ENCODE data around the gene CBX5.
"Not testable (repeated sequence)": the region's sequence is repeated elsewhere in the genome, so short reads cannot be mapped to it uniquely, and the experiment has no call there.

The CBX5 gene

GRCh38 chr12:54204316-54204715 is 75.6 kb downstream of the CBX5 start:
- FAIRE-seq (no peak), DNase-seq (ENCODE audit: extremely low spot score, insufficient read length, low read depth) (no peak)

DNA sequence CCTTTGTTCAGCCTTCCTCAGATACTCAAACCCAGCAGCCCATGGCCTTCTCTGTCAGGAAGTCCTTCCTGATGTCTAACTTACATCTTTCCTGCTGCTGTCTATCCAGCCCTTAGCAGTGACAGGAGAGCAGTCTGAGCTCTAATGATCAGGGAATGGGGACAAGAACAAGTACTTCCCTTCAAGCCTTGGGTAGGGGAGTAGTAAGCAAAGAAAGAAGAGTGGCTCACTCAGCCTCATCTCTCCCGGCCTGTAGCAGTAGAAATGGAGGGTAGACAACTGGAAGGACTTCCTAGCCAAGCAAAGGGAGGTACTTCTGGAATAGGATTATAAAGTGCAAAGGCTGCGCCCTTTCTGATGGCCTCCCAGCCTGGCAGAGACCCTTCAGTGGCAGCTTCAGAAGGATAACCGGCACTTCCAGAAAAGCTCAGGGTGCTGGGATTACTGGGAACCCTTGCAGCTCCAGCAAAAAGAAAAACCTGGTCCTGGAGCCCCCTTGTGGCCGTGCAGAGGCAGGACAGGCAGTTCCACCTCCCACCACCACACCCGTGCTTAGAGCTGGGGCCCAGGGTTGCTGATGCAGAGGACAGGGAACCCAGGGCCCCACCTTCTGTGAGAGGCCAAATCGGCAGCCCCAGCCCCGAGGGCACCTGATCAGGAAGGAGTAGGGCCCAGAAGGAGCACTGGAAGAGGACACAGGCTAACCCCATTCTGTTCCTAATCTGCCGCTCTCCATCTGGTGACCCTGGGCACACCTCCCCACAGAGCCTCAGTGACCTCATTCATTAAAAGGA is 78.7 kb downstream of the CBX5 start:
- FAIRE-seq (peak; percentile 33), DNase-seq (ENCODE audit: extremely low spot score, insufficient read length, low read depth) (no peak)

DNA sequence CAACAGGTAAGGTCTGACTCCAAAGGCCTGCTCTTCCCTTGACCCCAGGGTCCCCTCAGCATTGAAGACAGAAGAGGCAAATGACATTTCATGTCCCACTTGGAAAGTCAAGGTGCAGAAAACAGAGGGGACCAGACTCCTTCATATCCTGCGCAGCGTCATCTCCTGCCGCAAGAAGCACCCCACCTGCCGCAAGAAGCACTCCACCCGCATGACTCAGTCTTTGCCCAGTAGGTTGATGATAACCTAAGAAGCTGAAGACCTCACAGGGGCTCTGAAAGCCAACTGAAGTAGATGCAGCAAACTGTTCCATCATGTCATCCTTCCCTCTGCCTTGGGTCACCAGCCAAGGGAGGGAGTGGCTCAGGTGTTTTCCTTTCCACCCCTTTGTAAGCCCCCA is 79.5 kb downstream of the CBX5 start:
- DNase-seq (ENCODE audit: extremely low spot score, insufficient read length, low read depth) = no peak
- no peak for FAIRE-seq

- FAIRE-seq = no peak
Observed at GRCh38 chr12:54199917-54200316, 80.0 kb downstream of the CBX5 start.

GRCh38 chr12:54199034-54199433 is 80.9 kb downstream of the CBX5 start:
- FAIRE-seq = no peak
- no peak for DNase-seq (ENCODE audit: extremely low spot score, insufficient read length, low read depth)

More at GRCh38 chr12:54199917-54200316, 80.0 kb downstream of the CBX5 start:
- DNase-seq (ENCODE audit: extremely low spot score, insufficient read length, low read depth) = no peak

DNA sequence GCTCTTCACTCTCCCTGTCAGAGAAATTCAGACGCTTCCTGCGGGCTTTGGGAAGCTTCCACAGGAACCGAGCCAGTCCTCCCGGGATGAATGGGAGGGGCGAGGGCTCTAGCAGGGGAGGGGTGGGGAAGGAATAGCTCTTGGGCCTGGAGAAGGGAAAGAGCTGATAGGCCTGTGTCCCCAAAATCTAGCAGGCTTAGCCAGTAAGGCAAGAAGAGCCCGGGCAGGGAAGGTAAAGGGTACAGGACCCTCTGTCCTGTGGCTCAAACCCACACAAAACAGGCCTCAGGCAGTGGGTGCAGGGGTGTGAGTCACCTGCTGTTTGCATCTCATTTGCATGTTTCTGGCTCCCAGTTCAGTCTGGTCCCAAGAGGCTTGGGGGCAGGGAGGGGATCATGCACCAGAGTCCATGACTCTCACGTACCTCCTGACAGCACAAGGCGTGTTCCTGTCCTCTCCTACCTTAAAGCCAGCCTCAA is 82.5 kb downstream of the CBX5 start:
- DNase-seq (ENCODE audit: extremely low spot score, insufficient read length, low read depth) (no peak), FAIRE-seq (no peak)

DNA sequence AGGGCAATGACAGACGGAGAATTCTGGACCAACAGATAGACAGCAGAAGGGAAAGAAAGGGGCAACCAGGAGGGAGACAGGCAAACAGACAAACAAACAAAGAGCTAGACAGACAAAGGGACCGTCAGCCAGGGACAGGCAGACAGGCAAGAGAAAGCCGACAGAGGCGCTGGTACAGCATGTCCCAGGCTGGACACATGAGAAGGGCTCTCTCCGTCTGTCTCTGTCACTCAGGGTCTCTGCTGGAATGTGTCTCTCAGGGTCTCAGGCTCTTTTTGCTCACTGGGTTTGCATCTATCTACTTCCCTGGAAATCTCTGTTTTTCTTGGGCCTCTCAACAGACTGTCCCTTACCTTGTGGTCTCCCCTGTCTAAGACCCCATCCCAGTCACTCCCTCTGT is 82.9 kb downstream of the CBX5 start:
- FAIRE-seq (no peak), DNase-seq (ENCODE audit: extremely low spot score, insufficient read length, low read depth) (no peak)

- no peak for FAIRE-seq
- no peak for DNase-seq (ENCODE audit: extremely low spot score, insufficient read length, low read depth)
Observed at GRCh38 chr12:54196396-54196795, 83.5 kb downstream of the CBX5 start.

- no peak for DNase-seq (ENCODE audit: extremely low spot score, insufficient read length, low read depth)
- no peak for FAIRE-seq
Observed at GRCh38 chr12:54195737-54196347, 84.1 kb downstream of the CBX5 start.

- DNase-seq (ENCODE audit: extremely low spot score, insufficient read length, low read depth) = no peak
- FAIRE-seq = no peak
Observed at GRCh38 chr12:54195080-54195736, 84.7 kb downstream of the CBX5 start.

GRCh38 chr12:54194611-54195010 is 85.3 kb downstream of the CBX5 start:
- DNase-seq (ENCODE audit: extremely low spot score, insufficient read length, low read depth) = not testable (repeated sequence)

GRCh38 chr12:54193434-54193833 is 86.5 kb downstream of the CBX5 start:
- DNase-seq (ENCODE audit: extremely low spot score, insufficient read length, low read depth) (no peak), FAIRE-seq (no peak)

More at GRCh38 chr12:54194611-54195010, 85.3 kb downstream of the CBX5 start:
- FAIRE-seq = not testable (repeated sequence)

- peak; percentile 75 for FAIRE-seq
Observed at GRCh38 chr12:54191550-54192022, 88.3 kb downstream of the CBX5 start.

GRCh38 chr12:54191126-54191525 is 88.8 kb downstream of the CBX5 start:
- FAIRE-seq (no peak), DNase-seq (ENCODE audit: extremely low spot score, insufficient read length, low read depth) (no peak)

More at GRCh38 chr12:54191550-54192022, 88.3 kb downstream of the CBX5 start:
- peak; percentile 56 for DNase-seq (ENCODE audit: extremely low spot score, insufficient read length, low read depth)

DNA sequence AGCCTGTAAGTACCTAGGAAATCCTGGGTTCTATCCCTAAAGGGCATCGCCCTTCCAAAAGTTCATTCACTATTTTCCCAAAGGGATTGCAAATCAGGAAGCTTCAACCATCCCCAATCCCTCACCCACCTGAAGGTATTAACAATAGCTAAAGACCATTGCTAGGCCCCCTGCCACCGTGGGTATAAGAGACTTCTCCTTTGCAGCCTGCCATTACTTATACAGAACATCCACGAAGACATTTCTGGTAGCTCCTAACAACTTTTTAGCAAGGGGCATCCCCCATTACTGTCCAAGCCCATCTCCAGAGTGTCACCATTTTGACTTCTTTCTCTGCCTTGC is 90.8 kb downstream of the CBX5 start:
- DNase-seq (ENCODE audit: extremely low spot score, insufficient read length, low read depth) (no peak), FAIRE-seq (no peak)

- FAIRE-seq = no peak
- no peak for DNase-seq (ENCODE audit: extremely low spot score, insufficient read length, low read depth)
Observed at GRCh38 chr12:54187075-54187474, 92.8 kb downstream of the CBX5 start.

- no peak for FAIRE-seq
- DNase-seq (ENCODE audit: extremely low spot score, insufficient read length, low read depth) = no peak
Observed at GRCh38 chr12:54185919-54186318, 94.0 kb downstream of the CBX5 start.

GRCh38 chr12:54185297-54185696 is 94.6 kb downstream of the CBX5 start:
- DNase-seq (ENCODE audit: extremely low spot score, insufficient read length, low read depth); FAIRE-seq: not testable (repeated sequence)

DNA sequence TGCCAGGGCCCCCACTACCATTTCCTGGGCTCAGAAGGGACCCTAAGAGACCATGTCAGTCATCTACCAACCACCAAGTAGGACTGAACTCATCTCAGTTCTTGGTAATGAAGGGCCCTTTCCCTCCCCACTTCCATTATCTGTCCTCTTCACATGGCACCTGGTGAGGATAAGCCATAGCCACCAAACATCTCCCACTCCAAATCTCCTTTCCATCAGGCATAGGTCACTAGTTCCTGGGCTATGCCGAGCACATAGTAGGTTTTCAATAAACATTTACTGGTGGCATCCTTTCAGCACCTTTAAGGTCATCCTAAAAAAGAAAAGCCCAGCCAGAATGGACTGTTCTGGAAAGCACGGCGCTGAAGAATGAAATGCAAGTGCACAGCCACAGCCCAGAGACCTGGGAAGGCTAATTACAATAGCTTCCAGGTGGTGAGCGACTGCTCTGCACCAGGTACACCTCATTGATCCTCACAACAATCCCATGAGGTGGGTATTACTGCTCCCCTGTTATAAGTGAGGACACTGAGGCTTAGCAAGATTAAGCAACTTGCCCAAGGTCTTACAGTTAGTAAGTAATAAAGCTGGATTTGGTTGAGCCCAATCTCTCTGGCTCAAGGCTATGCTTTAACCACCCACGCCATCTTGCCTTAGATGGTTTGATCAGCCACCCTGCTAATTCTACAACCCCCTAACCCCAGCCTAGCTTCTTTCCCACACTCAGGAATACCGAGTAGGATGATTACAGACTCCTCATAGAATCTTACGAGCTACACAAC is 95.7 kb downstream of the CBX5 start:
- DNase-seq (ENCODE audit: extremely low spot score, insufficient read length, low read depth) (no peak), FAIRE-seq (no peak)

GRCh38 chr12:54182981-54183380 is 96.9 kb downstream of the CBX5 start:
- FAIRE-seq = no peak
- DNase-seq (ENCODE audit: extremely low spot score, insufficient read length, low read depth) = no peak
